Caki2 (cell line): ENCODE measurements around the gene TJP1. TPM values are rescaled to one million over a fixed set of nuclear protein-coding genes. Genes with fewer than 3 reads are reported as not detected.
"Not testable (repeated sequence)": the region's sequence is repeated elsewhere in the genome, so short reads cannot be mapped to it uniquely, and the experiment has no call there.

Experiments used
- DNase-seq: peaks from one replicate; pipeline ENCODE4 v3.0.0-alpha.2; 2015; ENCODE audit warnings: low read depth
- in situ Hi-C: cut with HindIII; loops from 2 replicates; pipeline ENCODE4 v1.10.0; 2016; ENCODE audit warnings: low sequenced_read_pairs, low pct_unique_long_range_greater_than_20kb, mixed read lengths
- total RNA-seq: library from RNA; depleted of rRNA; stranded (reverse); fragments of >200 nt; shearing (Covaris generic); gene quantifications from 2 replicates; pipeline ENCODE4 v1.2.3, GENCODE V29; 2014; ENCODE audit warnings: low replicate concordance

Gene TJP1
- total RNA-seq, 1 experiment from 2014 or later: 39.3 TPM

GRCh38 chr15:29844290-29844903, 22.1 kb upstream of the TJP1 start:
- peak; percentile 10 for DNase-seq
- in situ Hi-C loops: no loop called here

GRCh38 chr15:29842290-29842689, 20.0 kb upstream of the TJP1 start:
- DNase-seq: no peak
- in situ Hi-C loops: no loop called here

GRCh38 chr15:29840926-29841325, 18.7 kb upstream of the TJP1 start:
- no peak for DNase-seq
- in situ Hi-C loops: no loop called here

GRCh38 chr15:29840054-29840453, 17.8 kb upstream of the TJP1 start:
- DNase-seq: no peak
- in situ Hi-C loops: no loop called here

GRCh38 chr15:29838352-29839010, 16.2 kb upstream of the TJP1 start:
- no peak for DNase-seq
- in situ Hi-C loops: no loop called here

GRCh38 chr15:29835301-29835700, 13.0 kb upstream of the TJP1 start:
- DNase-seq: no peak
- in situ Hi-C loops: no loop called here

GRCh38 chr15:29832709-29833108, 10.4 kb upstream of the TJP1 start:
- in situ Hi-C loops: no loop called here

GRCh38 chr15:29826908-29827820, 4.9 kb upstream of the TJP1 start:
- in situ Hi-C loops: no loop called here
- DNase-seq: no peak

More at GRCh38 chr15:29832709-29833108, 10.4 kb upstream of the TJP1 start:
- no peak for DNase-seq

GRCh38 chr15:29825227-29825626, 3.0 kb upstream of the TJP1 start:
- DNase-seq: no peak
- in situ Hi-C loops: no loop called here

GRCh38 chr15:29822684-29823459, 604 bp upstream of the TJP1 start:
- in situ Hi-C loops: no loop called here
- peak; percentile 78 for DNase-seq

- peak; percentile 65 for DNase-seq
- in situ Hi-C loops: no loop called here
Measured at GRCh38 chr15:29821416-29822099, 710 bp downstream of the TJP1 start.

- in situ Hi-C loops: no loop called here
- peak; percentile 30 for DNase-seq
Measured at GRCh38 chr15:29820394-29821154, 1.7 kb downstream of the TJP1 start.

GRCh38 chr15:29819979-29820378, 2.3 kb downstream of the TJP1 start:
- peak; percentile 45 for DNase-seq
- in situ Hi-C loops: no loop called here

- DNase-seq: peak; percentile 67
- in situ Hi-C loops: no loop called here
Measured at GRCh38 chr15:29818141-29818540, 4.1 kb downstream of the TJP1 start.

GRCh38 chr15:29817455-29817854, 4.8 kb downstream of the TJP1 start:
- DNase-seq, in situ Hi-C loops: not testable (repeated sequence)

GRCh38 chr15:29815000-29815710, 7.1 kb downstream of the TJP1 start:
- in situ Hi-C loops: no loop called here
- DNase-seq: peak; percentile 55

GRCh38 chr15:29813009-29813408, 9.3 kb downstream of the TJP1 start:
- DNase-seq: no peak
- in situ Hi-C loops: no loop called here
